HepG2 (cell line): ENCODE measurements around the gene GRIFIN. TPM values are rescaled to one million over a fixed set of nuclear protein-coding genes. Genes with fewer than 3 reads are reported as not detected.

Source experiments
- ATAC-seq: fragments of 200-7000 bp; cut with Tn5 transposase; 3 replicates; pipeline ENCODE4 v1.9.1; 2020; ENCODE audit warnings: mild to moderate bottlenecking, moderate library complexity
- BruUV-seq: library from RNA; stranded (reverse); fragments of 400-500 nt; replicated peaks from 2 replicates; lab custom pipeline; 2021; lab: Mats Ljungman, UMichigan
- CTCF ChIA-PET: fragments of 300-600 bp; formaldehyde crosslinking; extraction: SDS; loops from one replicate; lab custom pipeline; 2021; ENCODE audit warnings: low total read pairs, inconsistent platforms, low intra/inter-chr PET ratio; lab: Yijun Ruan, JAX
- POLR2A ChIA-PET: fragments of 350-600 bp; sonication (Branson Sonifier 250); formaldehyde crosslinking; loops from one replicate; lab custom pipeline; 2020; ENCODE audit warnings: antibody characterized with exemption, inconsistent platforms; lab: Yijun Ruan, JAX
- DNase-seq: peaks from one replicate; pipeline ENCODE4 v3.0.0-alpha.2; 2015; ENCODE audit warnings: low spot score
- FAIRE-seq: peaks from 3 replicates; lab custom pipeline; 2011; peaks lifted over from hg19 to GRCh38; lab: Jason Lieb, UNC
- H2AFZ ChIP-seq: one replicate; pipeline ENCODE4 v1.6.1; 2011; ENCODE audit warnings: low read length, inconsistent platforms
- H3K27ac ChIP-seq: fragments of 300-600 bp; 3 replicates; pipeline ENCODE4 v1.8.0; 2011; ENCODE audit warnings: mixed run types, mild to moderate bottlenecking, mixed read lengths, low read length, inconsistent platforms; ENCODE audit not compliant: insufficient read depth; ENCODE audit errors: extremely low read length
- H3K27me3 ChIP-seq, 2 experiments: fragments of 200-600 bp in 1 of 2; 2 replicates in 1 of 2; 3 replicates in 1 of 2; pipeline versions ENCODE4 v1.6.0 to v1.8.0; 2011; ENCODE audit warnings: low read length in 2 of 2, mild to moderate bottlenecking in 2 of 2, moderate library complexity in 2 of 2, inconsistent platforms in 1 of 2; ENCODE audit not compliant: insufficient read depth in 2 of 2, control insufficient read depth in 1 of 2
- H3K36me3 ChIP-seq, 2 experiments: fragments of 200-600 bp in 1 of 2; replicated peaks in 1 of 2; 2 replicates in 1 of 2; 3 replicates in 1 of 2; pipeline versions ENCODE4 v1.5.1 to v1.8.0; 2011; ENCODE audit warnings: low read length in 2 of 2, inconsistent platforms in 1 of 2; ENCODE audit not compliant: insufficient read depth in 2 of 2, control insufficient read depth in 1 of 2
- H3K4me1 ChIP-seq: 2 replicates; pipeline ENCODE4 v1.5.1; 2012; ENCODE audit warnings: low read length, inconsistent platforms; ENCODE audit not compliant: insufficient read depth
- H3K4me2 ChIP-seq: 2 replicates; pipeline ENCODE4 v1.6.0; 2011; ENCODE audit warnings: low read depth, low read length, inconsistent platforms
- H3K4me3 ChIP-seq, 3 experiments: fragments of 200-600 bp in 1 of 3; sonication (generic), shearing (Covaris generic) in 1 of 3; replicated peaks in 1 of 3; 2 replicates each; pipeline ENCODE4 v1.5.1; 2011 to 2016; ENCODE audit warnings: low read length in 3 of 3, inconsistent platforms in 2 of 3, low read depth in 2 of 3, mild to moderate bottlenecking in 2 of 3, control low read depth in 1 of 3, mixed read lengths in 1 of 3; ENCODE audit not compliant: insufficient read depth in 1 of 3
- H3K79me2 ChIP-seq: one replicate; pipeline ENCODE4 v1.6.1; 2011; ENCODE audit warnings: low read length, inconsistent platforms; ENCODE audit not compliant: insufficient read depth
- H3K9ac ChIP-seq: 2 replicates; pipeline ENCODE4 v1.6.0; 2011; ENCODE audit warnings: mild to moderate bottlenecking, low read depth, low read length, inconsistent platforms; ENCODE audit not compliant: insufficient read depth
- H3K9me3 ChIP-seq: 2 replicates; pipeline ENCODE4 v1.5.1; 2012; ENCODE audit warnings: mild to moderate bottlenecking, low read length
- H4K20me1 ChIP-seq: 2 replicates; pipeline ENCODE4 v1.6.0; 2011; ENCODE audit warnings: inconsistent platforms, mild to moderate bottlenecking, low read length, moderate library complexity; ENCODE audit not compliant: insufficient read depth
- IKZF1 ChIP-seq: fragments of 450-650 bp; IDR thresholded peaks from 2 replicates; pipeline ENCODE4 v1.7.1; 2016
- KLF12 ChIP-seq: sonication (generic); formaldehyde crosslinking; IDR thresholded peaks from 2 replicates; pipeline ENCODE4 v1.4.0; 2020; ENCODE audit warnings: missing genetic modification reagents, borderline replicate concordance
- MXD3 ChIP-seq: IDR thresholded peaks from 2 replicates; pipeline ENCODE4 v1.6.1; 2016; ENCODE audit warnings: mild to moderate bottlenecking, missing biosample characterization, missing genetic modification reagents
- ONECUT2 ChIP-seq: sonication (generic); formaldehyde crosslinking; IDR thresholded peaks from 2 replicates; pipeline ENCODE4 v1.4.0; 2020; ENCODE audit warnings: missing genetic modification reagents
- RBM22 ChIP-seq: fragments of 200-400 bp; formaldehyde crosslinking; optimal IDR thresholded peaks from 2 replicates; pipeline ENCODE3; 2017; ENCODE audit warnings: mild to moderate bottlenecking, low read length, moderate library complexity
- RXRB ChIP-seq: IDR thresholded peaks from 2 replicates; pipeline ENCODE4 v1.6.1; 2016; ENCODE audit warnings: borderline replicate concordance, missing genetic modification reagents, missing compliant biosample characterization
- U2AF1 ChIP-seq: fragments of 200-400 bp; formaldehyde crosslinking; optimal IDR thresholded peaks from 2 replicates; pipeline ENCODE3; 2017; ENCODE audit warnings: mild to moderate bottlenecking, low read depth, low read length
- ZKSCAN1 ChIP-seq: fragments of 150-350 bp; IDR thresholded peaks from 2 replicates; pipeline ENCODE4 v1.6.1; 2014; ENCODE audit warnings: low read length
- ZNF263 ChIP-seq: sonication (generic); formaldehyde crosslinking; IDR thresholded peaks from 2 replicates; pipeline ENCODE4 v1.4.0; 2020; ENCODE audit warnings: missing genetic modification reagents
- ZNF615 ChIP-seq: sonication (generic); formaldehyde crosslinking; IDR thresholded peaks from 2 replicates; pipeline ENCODE4 v1.5.0; 2020; ENCODE audit warnings: mild to moderate bottlenecking, missing genetic modification reagents, borderline replicate concordance
- WGBS: methylation state at CpG from one replicate; pipeline ENCODE4 v1.1.6; 2017; ENCODE audit warnings: low lambda C conversion rate; 5-methylcytosine and 5-hydroxymethylcytosine counted together
- in situ Hi-C: cut with HindIII; loops from 2 replicates; pipeline ENCODE4 v1.10.0; 2017; ENCODE audit warnings: low pct_unique_long_range_greater_than_20kb; ENCODE audit not compliant: extremely low pct_ligation_motif_present
- intact Hi-C: fragments of 100-400 bp; cut with micrococcal nuclease; formaldehyde crosslinking; loops from one replicate; pipeline ENCODE4 v1.10.0; 2022; ENCODE audit not compliant: unreplicated experiment
- polyA plus RNA-seq, 8 experiments: library from polyadenylated mRNA; depleted of rRNA in 3 of 8; stranded (reverse) in 7 of 8; unstranded in 1 of 8; fragments of >200 nt; fragmentation: Illumina TruSeq in 4 of 8; extraction: Trizol in 4 of 8; gene quantifications; 2 replicates each; pipeline versions ENCODE4 v1.2.1 to v1.2.3, GENCODE V29; 2011 to 2016; ENCODE audit warnings: low read depth in 4 of 8, missing spikeins in 1 of 8, mixed read lengths in 1 of 8; ENCODE audit not compliant: insufficient read depth in 1 of 8
- total RNA-seq, 5 experiments: library from RNA; depleted of rRNA; stranded (reverse); fragments of >200 nt; fragmentation: Illumina TruSeq; extraction: Trizol; gene quantifications; 2 replicates each; pipeline ENCODE4 v1.2.3, GENCODE V29; 2016; ENCODE audit warnings: low read depth in 1 of 5
- TF ChIP-seq, protein P1 (sequence below): sonication (generic); formaldehyde crosslinking; IDR thresholded peaks from 2 replicates; pipeline ENCODE4 v1.4.0; 2020; ENCODE audit warnings: missing genetic modification reagents

Gene GRIFIN
- total and polyA plus RNA-seq, 2 of the 13 experiments (the other 11 are each of a cell fraction or from before 2014, with no cell fraction given): not detected

DNA sequence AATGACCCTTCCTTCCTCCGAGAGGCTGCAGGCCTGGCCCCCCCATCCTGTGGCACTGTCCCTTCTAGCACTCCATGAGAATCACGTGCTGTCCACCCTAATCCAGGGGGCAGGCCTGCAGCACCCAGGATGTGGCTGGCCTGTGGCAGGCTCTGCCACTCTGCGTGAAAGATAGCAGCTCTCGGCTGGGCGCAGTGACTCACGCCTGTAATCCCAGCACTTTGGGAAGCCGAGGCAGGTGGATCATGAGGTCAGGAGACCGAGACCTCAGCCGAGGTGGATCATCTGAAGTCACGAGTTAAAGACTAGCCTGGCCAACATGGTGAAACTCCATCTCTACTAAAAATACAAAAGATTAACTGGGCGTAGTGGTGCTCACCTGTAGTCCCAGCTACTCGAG, 24.5 kb upstream of the GRIFIN start:
- Histone ChIP-seq H3K4me1 (no peaks in the 10 kb centered on the region), H4K20me1 (no peaks in the 10 kb centered on the region), H3K4me3 (no peak overlapping the region), H3K79me2 (no peaks in the 10 kb centered on the region)
- no peak for FAIRE-seq
- no peak for TF ChIP-seq ONECUT2 (CRISPR knock-in tag)
- no peak for TF ChIP-seq MXD3 (CRISPR knock-in tag)
- no peak for TF ChIP-seq ZKSCAN1
- no peak for TF ChIP-seq RXRB (CRISPR knock-in tag)
- no peak for TF ChIP-seq U2AF1
- TF ChIP-seq, protein P1, sequence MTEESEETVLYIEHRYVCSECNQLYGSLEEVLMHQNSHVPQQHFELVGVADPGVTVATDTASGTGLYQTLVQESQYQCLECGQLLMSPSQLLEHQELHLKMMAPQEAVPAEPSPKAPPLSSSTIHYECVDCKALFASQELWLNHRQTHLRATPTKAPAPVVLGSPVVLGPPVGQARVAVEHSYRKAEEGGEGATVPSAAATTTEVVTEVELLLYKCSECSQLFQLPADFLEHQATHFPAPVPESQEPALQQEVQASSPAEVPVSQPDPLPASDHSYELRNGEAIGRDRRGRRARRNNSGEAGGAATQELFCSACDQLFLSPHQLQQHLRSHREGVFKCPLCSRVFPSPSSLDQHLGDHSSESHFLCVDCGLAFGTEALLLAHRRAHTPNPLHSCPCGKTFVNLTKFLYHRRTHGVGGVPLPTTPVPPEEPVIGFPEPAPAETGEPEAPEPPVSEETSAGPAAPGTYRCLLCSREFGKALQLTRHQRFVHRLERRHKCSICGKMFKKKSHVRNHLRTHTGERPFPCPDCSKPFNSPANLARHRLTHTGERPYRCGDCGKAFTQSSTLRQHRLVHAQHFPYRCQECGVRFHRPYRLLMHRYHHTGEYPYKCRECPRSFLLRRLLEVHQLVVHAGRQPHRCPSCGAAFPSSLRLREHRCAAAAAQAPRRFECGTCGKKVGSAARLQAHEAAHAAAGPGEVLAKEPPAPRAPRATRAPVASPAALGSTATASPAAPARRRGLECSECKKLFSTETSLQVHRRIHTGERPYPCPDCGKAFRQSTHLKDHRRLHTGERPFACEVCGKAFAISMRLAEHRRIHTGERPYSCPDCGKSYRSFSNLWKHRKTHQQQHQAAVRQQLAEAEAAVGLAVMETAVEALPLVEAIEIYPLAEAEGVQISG: no peak
- TF ChIP-seq KLF12 (CRISPR knock-in tag): no peak
- no peak for TF ChIP-seq IKZF1
- TF ChIP-seq ZNF615 (CRISPR knock-in tag): no peak
- no peak for TF ChIP-seq ZNF263
- no peak for TF ChIP-seq RBM22
- TF ChIP-seq, all 625 proteins: peak for 0
- ATAC-seq (no peak), DNase-seq (no peak)
- H3K9me3 ChIP-seq: no peaks in the 10 kb centered on the region
- H3K36me3 ChIP-seq: no peaks in the 10 kb centered on the region
- H3K4me2 ChIP-seq: no peak overlapping the region
- WGBS: 15% methylated on average over 8 of the region's 12 CpGs
- CTCF ChIA-PET: no interaction called here
- no peak overlapping the region for H2AFZ ChIP-seq
- H3K9ac ChIP-seq: no peak overlapping the region
- POLR2A ChIA-PET: no interaction called here
- no peak overlapping the region for H3K27ac ChIP-seq
- in situ Hi-C loops: no loop called here
- no TSS peak for BruUV-seq
- intact Hi-C loops: no loop called here
- H3K27me3 ChIP-seq: peaks cover 14 to 86% of the 10 kb centered on the region in 2 experiments; a peak in 4 of 5 replicates
